HG03103 (cell line): ENCODE measurements around the gene BTAF1.
"Not testable (repeated sequence)": the region's sequence is repeated elsewhere in the genome, so short reads cannot be mapped to it uniquely, and the experiment has no call there.

Experiments used
- ATAC-seq: cut with Tn5 transposase; IDR thresholded peaks from one replicate; pipeline ENCODE4 v1.9.1; 2021; ENCODE audit warnings: low read depth; ENCODE audit not compliant: unreplicated experiment

BTAF1 gene

DNA sequence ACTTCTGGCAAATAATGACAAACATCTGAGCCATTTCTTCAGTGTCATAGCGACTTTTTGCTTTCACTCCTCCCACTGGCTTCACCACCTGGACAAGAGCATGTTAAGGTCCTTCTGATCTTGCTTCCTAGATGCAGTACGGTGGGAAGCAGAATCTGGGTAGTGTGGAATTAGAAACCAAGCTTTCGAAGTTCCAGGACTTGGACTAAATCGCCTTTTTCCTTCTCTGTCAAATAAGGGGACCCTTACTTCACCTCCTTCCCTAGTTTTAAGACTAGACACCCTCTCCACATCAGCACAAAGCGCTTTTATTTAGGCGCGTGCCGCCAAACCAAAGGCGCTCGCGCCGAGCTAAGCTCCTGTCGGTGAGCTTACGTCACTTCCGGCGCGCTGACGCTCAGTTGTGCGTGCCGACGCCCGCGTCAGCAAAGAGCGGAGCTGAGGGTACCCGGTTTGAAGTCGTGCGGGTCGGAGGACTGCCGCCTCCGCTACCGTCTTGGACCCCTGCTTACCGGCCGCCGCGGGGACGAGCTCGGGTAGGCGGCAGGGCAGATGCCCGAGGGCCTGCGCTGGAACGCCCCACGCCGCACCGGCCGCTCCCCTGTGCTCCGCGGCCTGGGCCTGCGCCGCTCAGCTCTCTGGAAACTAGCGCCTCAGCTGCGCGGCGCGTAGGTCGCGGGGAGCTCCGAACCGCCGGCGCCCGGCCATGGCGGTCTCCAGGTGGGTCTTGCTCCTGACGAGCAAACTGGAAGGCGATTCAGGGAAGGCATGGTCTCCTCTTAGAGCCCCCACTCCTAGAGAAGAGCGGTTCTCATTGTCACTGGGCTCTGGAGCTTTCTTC is at the start of gene BTAF1:
TSS of gene BTAF1 (plus strand) at position 400 of the 841 bp plus-strand sequence. CDS start at position 707, 307 bp downstream.
- ATAC-seq = peak; percentile 97

DNA sequence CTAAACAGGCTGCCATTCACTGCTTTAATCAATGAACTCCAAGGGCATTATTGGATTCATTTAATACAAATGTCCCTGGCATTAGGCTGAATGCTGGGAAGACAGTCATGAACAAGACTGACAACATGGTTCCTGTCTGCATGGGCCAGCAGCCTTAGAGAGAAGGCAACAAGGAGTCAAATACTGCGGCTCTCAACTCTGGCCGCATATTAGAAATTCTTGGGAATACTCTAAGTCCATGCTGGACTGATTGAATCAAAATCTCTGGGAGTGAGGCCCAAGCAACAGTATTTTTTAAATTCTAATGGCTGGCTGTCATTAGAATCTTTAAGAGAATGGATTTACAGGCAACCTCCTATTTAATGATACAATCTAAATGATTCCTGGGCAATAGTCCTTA is 48.4 kb upstream of the BTAF1 start:
- ATAC-seq = no peak

DNA sequence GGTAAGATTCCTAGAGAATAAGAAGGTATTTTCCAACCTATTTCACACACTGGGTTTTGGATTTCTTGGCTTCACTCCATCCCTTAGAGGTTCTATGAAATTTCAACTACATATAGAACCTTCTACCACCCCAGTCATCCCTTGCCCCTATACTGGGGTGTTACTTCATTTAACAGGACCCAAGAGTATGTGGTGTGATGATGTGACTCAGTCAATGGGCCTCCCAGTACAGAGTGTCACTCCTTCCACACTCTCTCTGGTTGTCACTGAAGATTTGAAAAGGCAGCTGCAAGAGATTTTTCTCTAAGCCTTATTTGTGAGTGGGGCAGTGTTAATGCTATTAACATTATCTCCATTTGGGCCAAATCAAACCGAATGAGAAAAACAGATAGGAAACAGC is 47.8 kb upstream of the BTAF1 start:
- no peak for ATAC-seq

DNA sequence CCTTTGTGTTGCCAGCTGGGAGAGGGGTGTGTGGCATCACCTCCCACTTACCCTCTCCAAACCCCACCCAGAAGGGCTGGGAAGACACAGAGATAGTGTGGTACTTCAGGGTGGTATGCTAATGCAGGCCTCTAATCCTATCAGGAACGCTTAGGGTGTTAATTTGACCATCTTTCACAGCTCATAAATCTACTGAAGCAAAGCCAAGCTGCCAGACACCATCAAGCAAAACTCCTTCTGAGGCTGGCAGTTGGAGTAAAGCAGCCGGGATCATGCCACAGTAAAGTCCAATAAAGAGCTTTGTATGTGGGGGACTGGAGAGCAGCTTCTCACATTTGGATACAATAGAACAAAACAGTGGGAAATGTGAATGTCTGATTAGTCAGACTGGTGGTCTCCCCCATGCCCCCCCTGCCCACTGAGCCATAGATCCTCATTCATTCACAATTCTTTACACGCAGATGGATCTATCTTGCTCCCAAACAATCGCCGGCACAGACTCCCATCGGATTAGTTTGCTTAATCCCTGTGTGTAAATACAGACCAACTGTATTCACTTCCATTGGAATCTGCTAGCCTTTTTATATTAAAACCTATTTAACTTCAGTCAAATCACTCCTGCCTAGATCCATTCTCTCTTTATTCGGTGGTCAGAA is 43.9 kb upstream of the BTAF1 start:
- ATAC-seq = no peak

DNA sequence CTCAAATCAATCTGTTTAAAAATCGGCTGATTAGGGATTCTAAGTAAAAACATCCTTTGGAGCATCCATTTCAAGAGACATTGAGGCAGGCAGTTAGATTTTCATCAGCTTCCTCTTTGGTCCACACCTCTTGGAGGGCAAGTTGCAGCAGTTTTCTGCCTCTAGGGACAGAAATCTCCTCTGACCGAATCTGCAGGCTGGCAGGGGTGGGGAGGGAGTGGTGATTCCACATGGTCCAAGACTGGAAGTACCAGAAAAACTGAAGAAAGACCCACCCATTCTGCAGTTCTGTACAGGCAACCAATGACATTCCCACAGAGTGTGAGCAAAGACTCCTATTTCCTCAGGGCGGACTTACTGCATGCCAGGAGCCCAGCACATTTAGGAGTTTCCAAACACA is 43.3 kb upstream of the BTAF1 start:
- ATAC-seq = no peak

DNA sequence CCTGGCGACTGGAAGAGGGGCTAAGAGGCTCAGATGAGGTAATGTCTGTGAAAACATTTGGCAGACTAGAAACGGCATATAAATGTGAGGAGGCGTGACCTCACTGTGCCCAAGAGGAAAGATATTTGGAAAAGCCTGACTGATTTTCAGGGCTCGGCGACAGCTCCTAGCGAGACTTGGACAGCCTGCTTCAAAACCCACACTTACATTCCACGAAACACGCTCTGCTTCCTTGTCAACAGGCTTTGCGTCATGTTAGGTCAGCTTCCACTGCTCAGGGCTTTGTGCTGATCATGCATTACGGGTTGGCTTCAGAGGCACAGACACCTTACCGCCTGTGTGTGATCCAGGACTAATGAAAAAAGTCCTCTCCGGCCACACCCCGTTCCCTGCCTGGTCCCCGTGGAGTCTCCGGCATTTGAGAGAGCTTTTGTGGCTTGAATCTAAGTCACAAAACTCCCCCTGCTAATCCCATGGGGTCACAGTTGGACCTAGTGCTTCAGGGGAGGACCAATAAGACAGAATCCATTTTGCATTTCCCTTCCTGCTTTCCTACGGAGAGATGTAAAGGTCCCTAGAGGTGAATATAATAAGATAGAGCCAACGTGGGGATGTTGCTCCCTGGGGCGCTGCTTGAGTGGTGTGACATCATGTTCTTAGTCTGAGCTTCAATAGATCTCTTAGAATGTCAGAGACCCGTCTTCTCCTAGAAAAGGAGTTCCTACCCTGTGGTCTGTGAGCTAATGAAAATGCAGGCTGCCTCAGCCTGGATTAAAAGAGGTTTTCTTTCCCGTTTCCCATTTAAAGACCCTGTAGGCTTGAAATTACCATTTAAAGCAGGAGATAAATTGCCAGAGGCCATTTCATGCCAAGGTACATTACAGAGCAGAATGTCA is 39.8 kb upstream of the BTAF1 start:
- ATAC-seq = no peak

DNA sequence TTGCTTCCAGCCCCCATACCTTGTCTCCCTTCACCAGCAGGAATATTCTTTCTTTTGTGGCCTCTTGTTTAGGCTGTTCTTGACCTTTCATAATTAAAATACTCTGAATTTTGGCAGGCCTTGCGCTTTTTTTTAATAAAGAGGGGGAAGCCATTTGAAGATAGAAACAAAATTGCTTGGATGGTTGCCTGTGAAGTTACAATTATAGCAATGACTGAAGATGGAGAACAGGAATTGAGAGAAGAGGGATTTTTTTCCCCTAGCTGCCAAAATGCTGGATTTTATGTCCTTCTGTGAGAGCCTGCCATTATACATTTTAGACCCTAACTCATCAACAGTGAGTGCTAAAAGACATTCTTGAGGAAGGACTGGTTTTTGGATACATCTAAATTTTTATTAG is 39.0 kb upstream of the BTAF1 start:
- ATAC-seq = no peak

DNA sequence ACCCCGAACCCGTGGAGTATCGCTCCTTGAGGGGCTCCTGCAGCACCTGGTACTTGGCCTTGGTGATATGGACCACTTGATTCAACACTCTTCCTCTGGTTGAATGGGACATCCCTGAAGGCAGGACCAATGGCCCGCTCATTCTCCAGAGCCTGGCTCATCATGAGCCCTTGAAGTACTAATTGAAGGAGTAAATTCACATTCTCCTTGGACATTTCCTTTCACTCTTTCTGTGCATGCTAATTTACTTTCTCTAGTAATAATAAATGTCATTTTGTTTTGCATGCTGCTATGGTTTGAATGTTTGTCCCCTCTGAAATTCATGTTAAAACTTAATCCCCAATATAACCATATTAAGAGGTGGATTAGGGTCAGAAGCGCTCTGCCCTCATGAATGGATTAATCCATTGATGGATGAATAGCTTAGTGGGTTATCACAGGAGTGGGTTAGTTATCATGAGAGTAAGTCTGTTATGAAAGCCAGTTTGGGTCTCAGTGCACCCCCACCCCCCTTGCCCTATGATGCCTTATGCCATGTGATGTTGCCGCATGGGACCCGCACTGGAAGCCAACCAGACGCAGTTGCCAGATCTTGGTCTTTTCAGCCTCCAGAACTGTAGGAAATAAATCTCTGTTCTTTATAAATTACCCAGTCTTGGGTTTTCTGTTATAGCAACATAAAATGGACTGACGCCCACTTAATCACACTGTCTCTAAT is 38.0 kb upstream of the BTAF1 start:
- ATAC-seq = no peak

DNA sequence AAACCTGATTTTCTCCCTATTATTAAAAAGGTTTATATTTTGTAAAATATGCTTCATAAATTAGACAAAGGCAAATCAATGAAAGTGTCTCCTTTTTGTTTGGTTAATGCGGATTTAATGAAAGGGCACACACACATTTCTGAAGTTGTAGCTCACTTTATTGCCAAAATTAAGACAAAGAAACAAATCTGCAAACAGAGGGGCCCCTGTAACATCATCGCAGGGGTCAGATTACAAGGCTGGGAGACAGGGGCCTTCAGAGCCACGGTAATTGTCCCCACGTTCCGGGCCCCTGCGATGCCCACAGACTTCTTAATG is 36.7 kb upstream of the BTAF1 start:
- ATAC-seq = no peak

DNA sequence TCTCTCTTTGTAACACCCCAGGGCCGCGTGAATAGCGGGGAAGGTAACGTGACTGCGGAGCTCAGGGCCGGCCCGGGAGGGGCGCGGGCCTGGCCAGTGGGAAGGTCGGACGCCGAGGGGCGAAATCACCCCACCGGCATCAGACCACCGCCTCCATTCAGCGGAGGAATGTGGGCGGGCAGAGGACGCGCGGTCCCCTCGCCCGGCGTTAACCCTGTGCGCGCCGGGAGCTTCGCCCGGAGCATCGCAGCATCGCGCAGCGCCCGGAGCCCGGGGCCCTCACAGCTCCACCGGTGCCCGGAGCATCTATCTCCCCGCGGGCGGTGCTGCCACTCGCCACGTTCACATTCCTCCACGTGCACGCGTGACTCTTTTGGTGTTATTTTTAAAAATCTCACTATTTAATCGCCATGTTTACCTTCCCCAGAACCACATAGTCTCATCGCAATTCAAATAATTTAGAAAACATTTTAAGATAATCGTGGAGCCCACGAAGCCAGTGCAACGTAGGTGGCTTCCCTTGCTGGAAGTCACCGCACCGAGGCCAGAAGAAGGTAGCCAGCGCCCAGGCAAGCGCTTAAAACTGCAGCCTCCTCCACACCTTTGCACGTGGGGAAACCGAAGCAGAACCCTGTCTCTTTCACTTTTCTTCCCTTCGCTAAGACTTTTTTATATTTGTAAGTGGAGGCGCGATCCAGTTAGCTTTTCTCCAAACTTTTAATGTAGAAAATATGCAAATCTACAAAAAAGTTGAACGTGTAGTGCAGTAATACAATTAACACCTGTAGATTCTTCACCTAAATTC is 36.1 kb upstream of the BTAF1 start:
- ATAC-seq = no peak

DNA sequence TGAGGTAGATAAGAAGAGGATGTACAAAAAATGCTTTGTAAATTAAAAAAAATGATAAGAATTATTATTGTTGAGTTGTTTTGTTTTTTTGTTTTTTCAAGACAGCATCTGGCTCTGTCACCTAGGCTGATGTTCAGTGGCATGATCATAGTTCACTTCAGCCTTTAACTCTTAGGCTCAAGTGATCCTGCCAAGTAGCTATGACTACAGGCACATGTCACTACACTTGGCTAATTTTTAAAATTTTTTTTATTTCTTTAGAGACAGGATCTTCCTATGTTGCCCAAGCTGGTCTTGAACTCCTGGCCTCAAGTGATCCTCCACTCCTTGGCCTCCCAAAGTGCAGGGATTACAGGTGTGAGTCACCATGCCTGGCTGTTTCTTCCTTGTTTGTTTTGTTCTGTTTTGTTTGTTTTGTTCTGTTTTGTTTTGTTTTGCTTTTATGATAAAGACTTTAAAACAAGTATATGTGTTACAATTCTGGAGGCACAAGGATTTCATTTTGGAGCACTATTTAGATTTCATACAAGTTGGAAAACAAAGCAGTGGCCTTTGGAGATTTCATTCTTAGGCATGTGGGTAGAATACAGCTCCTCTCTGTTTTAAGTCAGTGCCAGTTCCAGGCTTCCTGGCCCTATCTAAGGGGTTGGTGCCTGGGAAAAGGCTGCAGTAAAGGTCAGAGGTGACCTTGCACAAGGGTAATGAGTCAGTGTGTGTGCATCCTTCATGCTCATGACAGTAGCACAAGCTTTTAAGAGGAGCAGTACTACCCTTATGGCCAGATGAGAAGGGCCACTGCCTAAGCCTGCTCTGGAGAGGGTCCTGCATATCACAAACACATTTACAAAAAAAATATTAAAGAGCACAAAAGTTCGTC is 32.2 kb upstream of the BTAF1 start:
- no peak for ATAC-seq

DNA sequence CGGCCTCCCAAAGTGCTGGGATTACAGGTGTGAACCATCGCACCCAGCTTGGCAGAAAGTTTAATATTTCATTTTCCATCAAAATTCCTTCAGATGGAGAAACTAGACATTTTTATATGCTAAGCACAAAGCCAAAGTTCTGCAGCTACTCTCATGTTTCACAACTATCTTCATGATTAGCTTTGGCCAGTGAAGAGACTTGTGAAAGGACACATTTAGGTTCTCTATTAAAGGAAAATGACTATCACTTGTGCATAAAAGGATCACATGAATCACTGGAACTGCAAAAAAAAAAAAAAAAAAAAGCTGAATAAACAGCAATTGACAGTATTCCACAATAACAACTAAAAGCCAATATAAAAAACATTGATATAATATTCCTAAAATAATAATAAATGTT is 30.5 kb upstream of the BTAF1 start:
- no peak for ATAC-seq

DNA sequence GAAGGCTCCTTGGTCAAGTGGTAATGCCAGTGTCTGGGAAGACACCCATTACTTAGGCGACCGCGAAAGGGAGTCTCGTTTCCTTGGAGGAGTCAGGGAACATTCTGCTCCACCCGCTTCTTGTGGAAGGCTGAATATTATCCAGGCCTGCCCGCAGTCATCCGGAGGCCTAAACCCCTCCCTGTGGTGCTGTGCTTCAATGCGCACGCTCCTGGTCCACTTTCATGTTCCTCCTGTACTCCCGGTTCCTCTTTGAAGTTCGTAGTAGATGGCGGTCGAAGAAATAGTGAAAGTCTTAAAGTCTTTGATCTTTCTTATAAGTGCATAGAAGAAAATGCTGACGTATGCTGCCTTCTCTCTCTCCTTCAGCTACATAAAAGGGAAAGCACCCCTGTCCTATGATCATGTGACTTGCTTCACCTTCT is 29.3 kb upstream of the BTAF1 start:
- ATAC-seq = not testable (repeated sequence)

DNA sequence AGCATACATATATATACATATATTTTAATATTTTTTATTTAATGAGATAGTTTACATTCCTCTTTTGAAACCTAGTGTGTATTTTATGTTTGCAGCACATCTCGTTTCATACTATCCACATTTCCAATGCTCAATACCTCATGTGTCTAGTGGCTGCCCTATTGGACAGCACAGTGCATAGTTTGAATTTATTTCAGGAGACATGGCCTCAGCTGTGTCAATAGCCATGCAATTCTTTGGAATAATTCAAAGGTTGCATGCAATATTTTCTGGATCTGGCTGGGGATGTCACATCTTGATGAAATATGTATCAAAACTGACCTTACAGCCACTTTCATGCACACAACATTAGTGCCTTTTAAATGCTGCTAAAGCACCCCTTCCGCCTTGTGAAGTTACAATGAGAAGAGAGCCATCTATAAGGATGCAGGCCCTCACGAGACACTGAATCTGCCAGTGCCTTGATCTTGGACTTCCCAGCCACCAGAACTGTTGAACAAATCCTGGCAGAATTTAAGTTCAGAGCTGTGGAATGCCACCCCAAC is 27.3 kb upstream of the BTAF1 start:
- no peak for ATAC-seq

DNA sequence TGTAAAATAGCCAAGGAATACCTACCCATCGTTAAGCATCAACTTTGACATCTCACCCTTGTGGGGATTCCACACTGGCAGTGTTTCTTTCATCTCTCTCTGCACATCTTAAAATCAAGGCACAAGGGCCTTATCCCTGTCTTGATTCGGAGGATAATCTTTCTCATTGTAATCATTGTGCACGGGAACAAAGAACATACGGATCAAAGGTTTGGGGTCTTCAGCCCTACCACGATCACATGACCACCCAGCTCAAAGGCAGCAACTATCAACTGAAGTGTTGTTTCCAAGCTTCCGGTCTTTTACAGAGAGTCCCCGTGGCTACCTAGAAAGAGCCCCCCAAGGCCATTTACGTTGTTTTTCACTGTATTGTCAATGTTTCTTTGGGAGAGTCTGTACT is 26.1 kb upstream of the BTAF1 start:
- no peak for ATAC-seq

DNA sequence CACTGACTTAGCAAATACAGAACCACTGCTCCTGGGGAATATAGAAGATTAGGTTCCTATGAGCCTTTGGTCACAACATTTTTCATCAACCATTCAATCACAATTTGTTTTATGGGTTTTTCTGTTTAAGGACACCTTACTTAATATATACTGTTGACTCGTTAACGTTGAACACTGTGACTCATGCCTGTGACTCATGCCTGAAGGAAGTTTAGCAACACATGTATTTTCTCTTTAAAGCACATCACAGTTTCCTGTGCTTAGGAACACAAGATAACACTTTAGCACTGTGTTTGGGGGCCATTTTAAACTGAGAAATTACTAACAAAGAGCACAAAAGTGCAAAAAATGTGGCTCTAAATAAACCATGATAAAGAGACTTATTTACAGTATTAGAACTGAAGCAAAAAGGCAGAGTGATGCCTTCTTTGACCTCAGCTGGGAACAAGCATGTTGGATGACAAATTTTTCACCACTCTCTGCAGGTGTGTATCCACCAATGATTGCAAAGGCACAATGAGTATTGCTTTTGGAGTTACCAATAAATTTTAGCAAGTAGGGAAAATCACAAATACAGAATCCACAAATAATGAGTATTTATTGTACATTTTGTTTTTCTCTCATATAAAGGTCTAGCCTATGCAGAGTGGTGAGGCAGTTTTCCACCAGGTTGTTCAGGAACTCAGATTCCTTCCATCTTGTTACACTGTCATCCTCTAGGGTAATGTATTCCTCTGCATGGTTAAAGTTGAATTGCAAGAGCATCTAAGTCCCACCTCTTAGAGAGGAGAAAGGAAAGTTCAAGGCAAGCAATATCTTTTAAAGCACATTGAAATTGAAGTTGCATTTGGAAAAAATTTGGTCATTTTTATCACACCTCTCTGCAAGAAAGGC is 21.5 kb upstream of the BTAF1 start:
- ATAC-seq = no peak

DNA sequence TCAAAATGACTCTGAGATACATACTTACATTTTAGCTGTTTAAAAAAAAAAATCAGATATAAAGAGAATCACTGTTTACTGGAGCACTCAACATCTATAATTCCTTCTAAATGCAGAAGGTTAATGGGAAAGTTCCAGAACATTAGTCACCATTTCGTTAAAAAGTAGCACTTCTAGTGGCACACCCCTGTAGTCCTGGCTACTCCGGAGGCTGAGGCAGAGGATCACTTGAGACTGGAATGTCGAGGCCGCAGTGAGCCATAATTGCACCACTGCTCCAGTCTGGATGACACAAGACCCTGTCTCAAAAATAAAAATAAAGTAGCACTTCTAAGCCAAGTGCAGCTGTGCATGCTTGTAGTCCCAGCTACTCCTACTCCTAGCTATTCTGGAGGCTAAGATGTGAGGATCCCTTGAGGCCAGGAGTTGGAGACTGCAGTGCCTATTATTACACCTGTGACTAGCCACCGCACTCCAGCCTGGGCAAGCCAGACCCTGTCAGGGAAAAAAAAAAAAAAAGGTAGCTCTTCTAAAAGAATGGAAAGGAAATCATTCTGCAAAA is 16.5 kb upstream of the BTAF1 start:
- ATAC-seq = no peak
